Endothelial cell (in vitro differentiated cells): ENCODE results near the gene RNF126. TPM values are rescaled to one million over a fixed set of nuclear protein-coding genes. Genes with fewer than 3 reads are reported as not detected.
"Not testable (repeated sequence)": the region's sequence is repeated elsewhere in the genome, so short reads cannot be mapped to it uniquely, and the experiment has no call there.

Experiments used
- DNase-seq: peaks from one replicate; pipeline ENCODE4 v3.0.0; 2021; ENCODE audit warnings: low spot score
- H3K27ac Mint-ChIP-seq: one replicate; pipeline ENCODE4 v1.8.0; 2021; ENCODE audit warnings: mixed read lengths, inconsistent platforms; ENCODE audit not compliant: unreplicated experiment
- H3K27me3 Mint-ChIP-seq: one replicate; pipeline ENCODE4 v1.8.0; 2021; ENCODE audit warnings: mild to moderate bottlenecking, moderate library complexity, mixed read lengths, inconsistent platforms; ENCODE audit not compliant: unreplicated experiment
- H3K36me3 Mint-ChIP-seq: one replicate; pipeline ENCODE4 v1.8.0; 2021; ENCODE audit warnings: mild to moderate bottlenecking, low read depth, mixed read lengths, inconsistent platforms; ENCODE audit not compliant: unreplicated experiment
- H3K4me1 Mint-ChIP-seq: one replicate; pipeline ENCODE4 v1.8.0; 2021; ENCODE audit warnings: mild to moderate bottlenecking, mixed read lengths, inconsistent platforms; ENCODE audit not compliant: unreplicated experiment
- H3K4me3 Mint-ChIP-seq: one replicate; pipeline ENCODE4 v1.8.0; 2021; ENCODE audit warnings: mild to moderate bottlenecking, mixed read lengths, inconsistent platforms; ENCODE audit not compliant: unreplicated experiment
- H3K9me3 Mint-ChIP-seq: one replicate; pipeline ENCODE4 v1.8.0; 2021; ENCODE audit warnings: mixed read lengths, inconsistent platforms; ENCODE audit not compliant: unreplicated experiment
- CTCF ChIP-seq: fragments of 200-600 bp; sonication (generic); IDR thresholded peaks from one replicate; pipeline ENCODE4 v1.5.0; 2021; ENCODE audit warnings: antibody characterized with exemption; ENCODE audit not compliant: unreplicated experiment
- total RNA-seq: library from RNA; stranded (reverse); fragmentation: NEBNext Ultra II Directional; extraction: Animal tissue kit (Norgen Biotek cat#: 25700); gene quantifications from one replicate; pipeline ENCODE4 v1.2.1, GENCODE V29; 2021; ENCODE audit not compliant: unreplicated experiment

The RNF126 gene
- total RNA-seq, 1 donor from 2014 or later = 41.7 TPM

- Mint-ChIP-seq H3K27ac (no peak overlapping the region), H3K9me3 (no peaks in the 10 kb centered on the region), H3K4me1 (peaks cover 6% of the 10 kb centered on the region), H3K4me3 (no peak overlapping the region), H3K27me3 (no peaks in the 10 kb centered on the region), H3K36me3 (no peaks in the 10 kb centered on the region)
- TF ChIP-seq CTCF = no peak
- DNase-seq = no peak
Measured at GRCh38 chr19:703329-703650, 40.3 kb upstream of the RNF126 start.

GRCh38 chr19:702847-703246, 39.8 kb upstream of the RNF126 start:
- not testable (repeated sequence) for DNase-seq, H3K27me3 Mint-ChIP-seq, H3K4me1 Mint-ChIP-seq, H3K9me3 Mint-ChIP-seq, H3K4me3 Mint-ChIP-seq, H3K36me3 Mint-ChIP-seq
- H3K27ac Mint-ChIP-seq = peak overlapping the region; percentile 70

- not testable (repeated sequence) for DNase-seq, H3K27me3 Mint-ChIP-seq, H3K4me1 Mint-ChIP-seq, H3K36me3 Mint-ChIP-seq, H3K27ac Mint-ChIP-seq, H3K9me3 Mint-ChIP-seq, H3K4me3 Mint-ChIP-seq
Measured at GRCh38 chr19:699885-700284, 36.9 kb upstream of the RNF126 start.

- not testable (repeated sequence) for H3K4me1 Mint-ChIP-seq, DNase-seq, H3K27me3 Mint-ChIP-seq, H3K9me3 Mint-ChIP-seq, H3K36me3 Mint-ChIP-seq, H3K4me3 Mint-ChIP-seq, H3K27ac Mint-ChIP-seq
Measured at GRCh38 chr19:698529-698928, 35.5 kb upstream of the RNF126 start.

GRCh38 chr19:695352-695949, 32.4 kb upstream of the RNF126 start, which contains the start of gene PRSS57:
PRSS57 (minus strand) TSS chr19:695452; CDS start chr19:695430, 22 bp downstream.
- no peak within 1 kb of the TSS for H3K27ac Mint-ChIP-seq
- no peaks in the 10 kb centered on the region for H3K9me3 Mint-ChIP-seq
- no peak for TF ChIP-seq CTCF
- H3K4me3 Mint-ChIP-seq = no peak within 1 kb of the TSS
- H3K36me3 Mint-ChIP-seq = no peaks in the 10 kb centered on the region
- no peaks in the 10 kb centered on the region for H3K27me3 Mint-ChIP-seq
- no peak for DNase-seq
- no peaks in the 10 kb centered on the region for H3K4me1 Mint-ChIP-seq

- no peak for TF ChIP-seq CTCF
- no peaks in the 10 kb centered on the region for H3K4me1 Mint-ChIP-seq
- H3K36me3 Mint-ChIP-seq = no peaks in the 10 kb centered on the region
- H3K4me3 Mint-ChIP-seq = no peak overlapping the region
- H3K27me3 Mint-ChIP-seq = no peaks in the 10 kb centered on the region
- H3K9me3 Mint-ChIP-seq = no peaks in the 10 kb centered on the region
- no peak overlapping the region for H3K27ac Mint-ChIP-seq
- DNase-seq = no peak
Measured at GRCh38 chr19:694481-695351, 31.7 kb upstream of the RNF126 start.
